Fibroblast of skin of left quadriceps (primary cell): ENCODE data around the gene AMIGO2.
"Not testable (repeated sequence)": the region's sequence is repeated elsewhere in the genome, so short reads cannot be mapped to it uniquely, and the experiment has no call there.

Experiments used
- DNase-seq, 2 experiments: peaks; one replicate each; pipeline ENCODE4 v3.0.0-alpha.2; 2013; ENCODE audit warnings: low read depth in 2 of 2

AMIGO2 gene

GRCh38 chr12:47079468-47079980 is at the start of gene AMIGO2, which contains the start of gene PCED1B:
Gene AMIGO2 (minus strand): TSS chr12:47079959. CDS start chr12:47079002, 957 bp downstream.
Gene PCED1B (plus strand): TSS chr12:47079621. CDS start chr12:47235064, 155,443 bp downstream.
- no peak for DNase-seq

DNA sequence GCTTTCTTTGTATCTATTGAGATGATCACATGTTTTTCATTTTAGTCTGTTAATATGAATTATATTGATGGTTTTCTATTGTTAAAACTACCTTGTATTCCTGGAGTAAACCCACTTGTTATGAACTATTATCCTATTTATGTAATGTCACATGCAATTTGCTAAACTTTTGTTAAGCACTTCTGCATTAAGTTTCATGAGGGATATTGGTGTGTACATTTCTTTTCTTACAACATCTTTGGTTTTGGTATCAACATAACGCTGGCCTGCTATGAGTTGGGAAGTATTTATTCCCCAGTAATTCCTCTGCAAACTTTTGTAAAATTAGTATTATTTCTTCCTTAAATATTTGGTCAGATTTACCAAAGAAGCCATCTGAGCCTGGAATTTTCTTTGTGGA is 46.5 kb upstream of the AMIGO2 start:
- DNase-seq: no peak

- DNase-seq: no peak
These were observed 44.7 kb upstream of the AMIGO2 start for GRCh38 chr12:47124451-47124850.

DNA sequence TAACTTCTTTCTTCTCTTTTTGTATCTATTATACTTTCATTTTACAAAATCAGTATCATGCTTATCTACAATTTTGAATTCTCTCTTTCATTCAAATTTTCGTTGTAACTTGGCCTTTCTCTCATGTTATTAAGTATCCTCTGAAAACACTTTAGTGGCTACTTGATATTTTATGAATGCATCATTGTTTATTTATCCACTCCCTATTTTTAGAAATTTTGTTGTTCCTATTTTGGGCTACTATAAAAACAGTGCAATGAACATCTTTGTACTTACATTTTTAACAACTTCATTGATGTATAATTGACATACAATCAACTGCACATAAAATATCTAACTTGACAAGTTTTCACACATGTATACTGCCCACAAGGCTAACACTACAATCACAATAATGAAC is 44.0 kb upstream of the AMIGO2 start:
- DNase-seq: no peak

DNA sequence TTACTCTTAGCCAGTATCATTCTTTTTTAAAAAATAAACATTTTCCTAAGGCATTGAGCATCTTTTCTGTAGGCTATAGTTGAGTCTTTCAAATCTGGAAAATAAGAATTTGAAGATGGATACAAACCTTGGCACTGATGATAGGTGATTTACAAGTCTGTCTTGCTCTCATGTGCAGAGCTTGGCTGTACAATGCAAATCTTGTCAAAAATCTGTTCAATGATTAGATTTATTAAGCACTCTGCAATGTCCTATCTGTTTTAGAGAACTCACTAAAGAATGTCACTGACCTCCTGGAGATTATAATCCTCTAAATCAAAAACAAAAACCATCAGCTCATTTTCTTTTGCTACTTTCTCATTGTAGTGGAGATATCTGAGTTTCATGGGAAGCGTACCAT is 42.8 kb upstream of the AMIGO2 start:
- no peak for DNase-seq

GRCh38 chr12:47121146-47121545 is 41.4 kb upstream of the AMIGO2 start:
- DNase-seq: no peak

DNA sequence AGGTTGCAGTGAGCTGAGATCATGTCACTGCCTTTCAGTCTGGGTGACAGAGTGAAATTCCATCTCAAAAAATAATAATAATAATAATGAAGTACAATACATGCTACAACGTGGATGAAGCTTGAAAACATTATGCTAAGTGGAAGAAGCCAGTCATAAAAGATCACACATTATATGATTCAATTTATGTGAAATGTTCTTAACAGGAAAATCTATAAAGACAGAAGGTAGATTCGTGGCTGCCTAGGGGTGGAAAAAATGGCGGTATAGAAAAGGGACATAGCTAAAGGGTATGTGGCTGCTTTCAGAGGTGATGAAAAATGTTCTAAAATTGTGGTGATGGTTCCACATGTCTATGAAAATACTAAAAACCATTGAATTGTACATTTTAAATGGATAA is 41.0 kb upstream of the AMIGO2 start:
- DNase-seq: no peak

DNA sequence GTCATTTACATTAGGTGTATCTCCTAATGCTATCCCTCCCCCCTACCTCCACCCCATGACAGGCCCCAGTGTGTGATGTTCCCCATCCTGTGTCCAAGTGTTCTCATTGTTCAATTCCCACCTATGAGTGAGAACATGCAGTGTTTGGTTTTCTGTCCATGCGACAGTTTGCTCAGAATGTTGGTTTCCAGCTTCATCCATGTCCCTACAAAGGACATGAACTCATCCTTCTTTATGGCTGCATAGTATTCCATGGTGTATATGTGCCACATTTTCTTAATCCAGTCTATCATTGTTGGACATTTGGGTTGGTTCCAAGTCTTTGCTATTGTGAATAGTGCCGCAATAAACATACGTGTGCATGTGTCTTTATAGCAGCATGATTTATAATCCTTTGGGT is 37.5 kb upstream of the AMIGO2 start:
- not testable (repeated sequence) for DNase-seq

GRCh38 chr12:47114481-47114892 is 34.7 kb upstream of the AMIGO2 start:
- no peak for DNase-seq

DNA sequence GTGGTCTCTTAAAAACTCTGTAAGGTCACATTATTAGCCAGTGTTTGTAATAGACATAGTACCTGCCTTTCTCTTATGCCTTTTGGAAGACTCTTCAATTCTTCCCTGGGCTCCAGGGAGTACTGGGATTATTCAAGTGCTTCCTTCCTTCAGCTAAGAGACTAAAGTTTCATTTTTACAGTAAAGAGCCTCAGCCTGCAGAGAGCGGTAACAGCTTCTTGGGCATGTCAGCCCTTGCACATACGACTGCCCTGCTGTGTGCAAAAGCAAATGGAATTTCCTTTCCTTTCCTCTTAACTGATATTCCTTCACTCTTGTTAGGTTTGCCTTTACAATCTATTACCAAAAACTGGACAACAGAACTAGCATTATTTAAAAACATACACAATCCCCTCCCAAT is 32.9 kb upstream of the AMIGO2 start:
- no peak for DNase-seq

DNA sequence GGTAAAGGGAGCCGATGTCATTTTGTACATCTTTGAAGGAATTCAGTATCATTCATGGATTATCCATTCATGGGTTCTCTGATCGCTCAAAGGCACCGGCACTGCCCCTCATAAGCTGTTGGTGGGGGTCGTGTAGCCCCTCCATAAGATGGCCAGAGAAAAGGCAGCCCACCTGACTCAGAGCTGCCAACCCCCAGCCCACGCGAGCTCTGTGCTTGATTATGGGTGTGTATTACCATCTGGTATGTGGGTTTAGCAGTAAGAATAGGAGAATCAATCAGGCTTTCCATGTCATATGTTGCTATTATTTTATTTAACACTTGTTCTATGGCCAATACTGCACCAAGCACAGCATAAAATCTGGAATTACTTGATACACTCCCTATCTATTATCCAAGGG is 32.1 kb upstream of the AMIGO2 start:
- no peak for DNase-seq

DNA sequence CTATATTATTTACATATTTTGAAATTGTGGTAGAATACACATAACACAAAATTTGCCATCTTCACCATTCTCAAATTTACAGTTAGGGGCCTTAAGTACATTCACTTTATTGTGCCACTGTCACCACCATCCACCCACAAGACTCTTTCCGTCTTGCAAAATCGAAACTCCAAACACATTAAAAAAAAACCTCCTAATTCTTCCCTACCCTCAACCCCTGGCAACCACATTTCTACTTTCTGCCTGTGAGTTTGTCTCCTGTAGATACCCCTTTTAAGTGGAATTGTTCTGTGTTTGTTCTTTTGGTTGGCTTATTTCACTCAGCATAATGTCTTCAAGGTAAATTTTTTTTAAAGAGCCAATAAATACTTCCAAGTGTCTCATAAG is 31.6 kb upstream of the AMIGO2 start:
- DNase-seq: no peak

- no peak for DNase-seq
These were observed 31.1 kb upstream of the AMIGO2 start for GRCh38 chr12:47110718-47111391.

DNA sequence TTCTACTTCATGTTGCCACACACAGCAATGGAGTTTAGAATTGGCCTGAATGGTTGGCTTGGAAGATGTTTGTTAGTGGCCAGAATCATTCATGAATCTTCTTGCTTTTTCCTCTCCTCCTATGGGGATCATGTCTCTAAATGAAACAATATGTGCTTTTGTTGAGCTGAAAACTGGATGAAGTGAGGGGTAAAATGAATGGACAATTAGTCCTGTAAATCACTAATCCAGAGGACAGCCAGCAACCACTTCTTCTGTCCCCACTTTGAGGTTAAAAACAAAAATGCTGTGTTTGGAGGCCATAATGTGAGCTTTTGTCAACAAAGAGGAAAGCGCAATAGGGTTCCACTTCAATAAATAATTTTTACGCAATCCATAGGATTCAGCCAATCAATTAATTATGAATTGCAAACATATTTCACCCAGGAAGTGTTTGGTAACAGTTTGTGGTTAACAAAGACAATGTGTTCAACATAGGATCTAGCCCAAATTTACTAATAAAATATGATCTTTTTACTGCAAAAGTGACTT is 30.3 kb upstream of the AMIGO2 start:
- no peak for DNase-seq

GRCh38 chr12:47107926-47108325 is 28.2 kb upstream of the AMIGO2 start:
- DNase-seq: no peak

DNA sequence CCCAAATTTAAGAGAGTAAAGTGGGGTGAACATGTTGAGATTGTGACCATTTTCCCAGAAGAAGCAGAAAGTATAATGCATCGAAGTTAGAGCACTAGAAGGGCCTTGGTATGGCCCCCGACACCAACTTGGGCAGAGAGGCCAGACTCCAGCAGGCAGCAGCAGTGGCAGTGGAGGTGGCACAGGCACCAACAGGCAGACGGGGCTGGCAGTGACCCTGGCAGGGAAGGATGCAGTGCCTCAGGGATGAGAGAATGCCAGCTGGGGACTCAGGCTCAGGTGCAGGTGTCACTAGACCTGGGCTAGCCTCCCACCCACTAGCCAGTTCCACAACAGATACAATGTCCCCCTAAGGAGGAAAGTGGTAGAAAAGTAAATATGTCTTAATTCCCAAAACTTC is 27.7 kb upstream of the AMIGO2 start:
- no peak for DNase-seq

GRCh38 chr12:47105914-47106674 is 26.3 kb upstream of the AMIGO2 start:
- DNase-seq: no peak

- peak; percentile 94 for DNase-seq
These were observed 23.3 kb upstream of the AMIGO2 start for GRCh38 chr12:47102845-47103651.

- DNase-seq: no peak
These were observed 22.6 kb upstream of the AMIGO2 start for GRCh38 chr12:47102406-47102805.

DNA sequence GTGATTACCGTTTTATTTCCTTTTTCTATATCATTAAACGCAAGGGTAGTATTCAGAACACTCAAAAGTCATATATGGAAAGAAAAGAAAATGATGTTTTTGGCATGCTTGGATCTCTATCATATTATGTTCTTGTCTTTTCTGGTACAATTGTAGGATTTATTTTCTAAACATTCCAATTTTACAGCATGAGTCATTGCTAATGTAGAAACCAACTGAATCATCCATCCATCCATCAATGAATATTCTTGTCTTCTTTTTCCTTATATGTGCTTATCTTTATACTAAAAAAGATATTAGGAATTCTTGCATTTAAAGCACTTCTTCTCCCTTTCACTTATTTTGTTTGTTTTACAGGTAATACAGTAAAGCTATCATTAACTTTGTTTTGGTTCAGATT is 20.4 kb upstream of the AMIGO2 start:
- DNase-seq: no peak

- no peak for DNase-seq
These were observed 19.9 kb upstream of the AMIGO2 start for GRCh38 chr12:47099610-47100009.

- DNase-seq: no peak
These were observed 18.3 kb upstream of the AMIGO2 start for GRCh38 chr12:47098099-47098498.
